HG02759 (cell line): ENCODE measurements around the gene CHN1.

Experiments used
- ATAC-seq: cut with Tn5 transposase; IDR thresholded peaks from one replicate; pipeline ENCODE4 v1.9.1; 2021; ENCODE audit warnings: mild to moderate bottlenecking, moderate library complexity; ENCODE audit not compliant: unreplicated experiment

CHN1 gene

GRCh38 chr2:174929786-174930185 is 75.4 kb downstream of the CHN1 start:
- ATAC-seq: no peak

GRCh38 chr2:174925046-174925784 is 80.0 kb downstream of the CHN1 start:
- no peak for ATAC-seq

GRCh38 chr2:174924061-174924693 is 81.0 kb downstream of the CHN1 start:
- ATAC-seq: no peak

GRCh38 chr2:174919947-174920595 is 85.1 kb downstream of the CHN1 start:
- ATAC-seq: no peak

- ATAC-seq: no peak
These were observed 86.2 kb downstream of the CHN1 start for GRCh38 chr2:174918886-174919526.

GRCh38 chr2:174916270-174916930 is 88.8 kb downstream of the CHN1 start:
- no peak for ATAC-seq

- ATAC-seq: no peak
These were observed 90.1 kb downstream of the CHN1 start for GRCh38 chr2:174914853-174915760.

GRCh38 chr2:174908284-174908683 is 96.9 kb downstream of the CHN1 start:
- no peak for ATAC-seq

- no peak for ATAC-seq
These were observed 102.0 kb downstream of the CHN1 start for GRCh38 chr2:174903264-174903556.

GRCh38 chr2:174902506-174903263 is 102.5 kb downstream of the CHN1 start:
- no peak for ATAC-seq

GRCh38 chr2:174901075-174901474 is 104.1 kb downstream of the CHN1 start:
- no peak for ATAC-seq

- no peak for ATAC-seq
These were observed 107.9 kb downstream of the CHN1 start for GRCh38 chr2:174897286-174897685.

- no peak for ATAC-seq
These were observed 112.2 kb downstream of the CHN1 start for GRCh38 chr2:174893018-174893417.

GRCh38 chr2:174892546-174892945 is 112.6 kb downstream of the CHN1 start:
- no peak for ATAC-seq

GRCh38 chr2:174888646-174889271 is 116.4 kb downstream of the CHN1 start:
- no peak for ATAC-seq

- ATAC-seq: no peak
These were observed 117.0 kb downstream of the CHN1 start for GRCh38 chr2:174888146-174888545.

- no peak for ATAC-seq
These were observed 122.8 kb downstream of the CHN1 start for GRCh38 chr2:174882416-174882815.

- ATAC-seq: no peak
These were observed 123.5 kb downstream of the CHN1 start for GRCh38 chr2:174881678-174882077.

GRCh38 chr2:174878537-174879147 is 126.5 kb downstream of the CHN1 start:
- no peak for ATAC-seq
